IMR-90 (cell line): Measurements from ENCODE around the gene PADI6. TPM values are rescaled to one million over a fixed set of nuclear protein-coding genes. Genes with fewer than 3 reads are reported as not detected.

ENCODE experiments used
- ATAC-seq: fragments of 200-7000 bp; cut with Tn5 transposase; 2 replicates; pipeline ENCODE4 v1.9.1; 2020; ENCODE audit warnings: low read depth, mild to moderate bottlenecking, moderate library complexity
- BruUV-seq: library from RNA; stranded (reverse); fragments of 400-500 nt; replicated peaks from 2 replicates; lab custom pipeline; 2021; lab: Mats Ljungman, UMichigan
- CTCF ChIA-PET: fragments of 300-600 bp; formaldehyde crosslinking; extraction: SDS; loops from one replicate; lab custom pipeline; 2021; ENCODE audit warnings: antibody characterized with exemption; lab: Yijun Ruan, JAX
- POLR2A ChIA-PET: fragments of 300-600 bp; sonication (Branson Sonifier 250); formaldehyde crosslinking; loops from one replicate; lab custom pipeline; 2022; ENCODE audit warnings: antibody characterized with exemption; ENCODE audit not compliant: unreplicated experiment; lab: Charles Lee
- DNase-seq: peaks from one replicate; pipeline ENCODE4 v3.0.0; 2013
- H2AFZ ChIP-seq: replicated peaks from 2 replicates; pipeline ENCODE3; 2013; ENCODE audit warnings: low read length, mild to moderate bottlenecking; ENCODE audit not compliant: poor library complexity
- H2AK5ac ChIP-seq: 2 replicates; pipeline ENCODE4 v1.6.1; 2013; ENCODE audit warnings: low read depth, low read length, inconsistent platforms
- H2AK9ac ChIP-seq: replicated peaks from 2 replicates; pipeline ENCODE3; 2013; ENCODE audit warnings: mild to moderate bottlenecking, low read depth, low read length, moderate library complexity; ENCODE audit not compliant: poor library complexity
- H2BK120ac ChIP-seq: 2 replicates; pipeline ENCODE4 v1.6.1; 2013; ENCODE audit warnings: low read depth, low read length, inconsistent platforms
- H2BK15ac ChIP-seq: 3 replicates; pipeline ENCODE4 v1.6.1; 2013; ENCODE audit warnings: low read depth, low read length, inconsistent platforms
- H2BK20ac ChIP-seq: 2 replicates; pipeline ENCODE4 v1.6.1; 2013; ENCODE audit warnings: low read depth, mild to moderate bottlenecking, inconsistent platforms, low read length, moderate library complexity
- H2BK5ac ChIP-seq: 2 replicates; pipeline ENCODE4 v1.6.1; 2013; ENCODE audit warnings: mild to moderate bottlenecking, low read depth, low read length, inconsistent platforms; ENCODE audit not compliant: poor library complexity, severe bottlenecking
- H3K14ac ChIP-seq: replicated peaks from 2 replicates; pipeline ENCODE4 v1.6.1; 2013; ENCODE audit warnings: low read depth, low read length, inconsistent platforms
- H3K18ac ChIP-seq: 2 replicates; pipeline ENCODE4 v1.6.1; 2013; ENCODE audit warnings: low read depth, low read length, control low read depth
- H3K23ac ChIP-seq: 2 replicates; pipeline ENCODE4 v1.6.1; 2013; ENCODE audit warnings: low read depth, low read length, inconsistent platforms
- H3K27ac ChIP-seq: 2 replicates; pipeline ENCODE4 v1.5.1; 2013; ENCODE audit warnings: mild to moderate bottlenecking, control low read depth, low read length; ENCODE audit not compliant: insufficient read depth
- H3K27me3 ChIP-seq: 2 replicates; pipeline ENCODE4 v1.6.1; 2013; ENCODE audit warnings: low read length; ENCODE audit not compliant: control insufficient read depth, insufficient read depth
- H3K36me3 ChIP-seq: 2 replicates; pipeline ENCODE4 v1.6.1; 2013; ENCODE audit warnings: low read length, mixed read lengths; ENCODE audit not compliant: control insufficient read depth, insufficient read depth
- H3K4ac ChIP-seq: 2 replicates; pipeline ENCODE4 v1.6.1; 2013; ENCODE audit warnings: low read depth, low read length, inconsistent platforms
- H3K4me1 ChIP-seq: 2 replicates; pipeline ENCODE4 v1.6.1; 2013; ENCODE audit warnings: low read length, mixed read lengths; ENCODE audit not compliant: control insufficient read depth, insufficient read depth
- H3K4me2 ChIP-seq: 2 replicates; pipeline ENCODE4 v1.6.1; 2013; ENCODE audit warnings: low read depth, mild to moderate bottlenecking, control low read depth, low read length, moderate library complexity
- H3K4me3 ChIP-seq: 2 replicates; pipeline ENCODE4 v1.5.1; 2013; ENCODE audit warnings: low read depth, mild to moderate bottlenecking, control low read depth, low read length, moderate library complexity; ENCODE audit not compliant: insufficient read depth
- H3K56ac ChIP-seq: 2 replicates; pipeline ENCODE4 v1.6.1; 2013; ENCODE audit warnings: low read length, inconsistent platforms; ENCODE audit not compliant: insufficient read depth; ENCODE audit errors: extremely low read depth
- H3K79me1 ChIP-seq, 2 experiments: 2 replicates each; pipeline ENCODE4 v1.6.1; 2013; ENCODE audit warnings: low read length in 2 of 2, inconsistent platforms in 1 of 2, low read depth in 1 of 2
- H3K9ac ChIP-seq: 2 replicates; pipeline ENCODE4 v1.6.1; 2013; ENCODE audit warnings: low read depth, low read length, control low read depth
- H3K9me1 ChIP-seq: 2 replicates; pipeline ENCODE4 v1.6.1; 2013; ENCODE audit warnings: low read length, inconsistent platforms; ENCODE audit not compliant: insufficient read depth
- H3K9me3 ChIP-seq: 2 replicates; pipeline ENCODE4 v1.6.1; 2013; ENCODE audit warnings: low read length; ENCODE audit not compliant: control insufficient read depth, insufficient read depth
- H4K20me1 ChIP-seq: 2 replicates; pipeline ENCODE4 v1.6.1; 2013; ENCODE audit warnings: low read length, inconsistent platforms; ENCODE audit not compliant: insufficient read depth
- H4K5ac ChIP-seq: 2 replicates; pipeline ENCODE4 v1.6.1; 2013; ENCODE audit warnings: mild to moderate bottlenecking, low read depth, low read length, control low read depth
- H4K8ac ChIP-seq, 2 experiments: 2 replicates each; pipeline ENCODE4 v1.6.1; 2013; ENCODE audit warnings: low read depth in 2 of 2, low read length in 2 of 2, control low read depth in 1 of 2, inconsistent platforms in 1 of 2
- H4K91ac ChIP-seq: 2 replicates; pipeline ENCODE4 v1.6.1; 2013; ENCODE audit warnings: low read depth, low read length, inconsistent platforms; ENCODE audit not compliant: insufficient read depth
- RFX5 ChIP-seq: IDR thresholded peaks from 2 replicates; pipeline ENCODE4 v1.8.0; 2012; ENCODE audit warnings: low read depth, mild to moderate bottlenecking, low read length, moderate library complexity
- WGBS, 2 experiments: methylation state at CpG; one replicate each; pipeline versions ENCODE4 v1.1.5 to v1.1.7; 2013; ENCODE audit warnings: missing lambda C conversion rate in 2 of 2; ENCODE audit not compliant: insufficient read length in 1 of 2; ENCODE audit errors: extremely low coverage in 2 of 2; 5-methylcytosine and 5-hydroxymethylcytosine counted together
- dilution Hi-C: fragments of 300-500 bp; cut with HindIII; formaldehyde crosslinking; loops from one replicate; pipeline ENCODE4 v1.14.3; 2018; ENCODE audit warnings: low sequenced_read_pairs; ENCODE audit not compliant: unreplicated experiment
- in situ Hi-C: fragments of 300-500 bp; cut with MboI; formaldehyde crosslinking; loops from 3 replicates; pipeline ENCODE4 v1.14.3; 2019; ENCODE audit warnings: low sequenced_read_pairs, inconsistent platforms, mixed read lengths
- intact Hi-C: fragments of 100-400 bp; cut with micrococcal nuclease; formaldehyde crosslinking; loops from 2 replicates; pipeline ENCODE4 v1.10.0; 2022
- polyA plus RNA-seq, 3 experiments: library from polyadenylated mRNA; depleted of rRNA; stranded (reverse); fragments of >200 nt; gene quantifications; 2 replicates each; pipeline ENCODE4 v1.2.3, GENCODE V29; 2012; ENCODE audit warnings: low replicate concordance in 1 of 3
- total RNA-seq: library from RNA; depleted of rRNA; stranded (reverse); fragments of >200 nt; gene quantifications from 2 replicates; pipeline ENCODE4 v1.2.3, GENCODE V29; 2012

PADI6 gene
- total and polyA plus RNA-seq, 2 of the 4 experiments (the other 2 are of a cell fraction), result not detected

DNA sequence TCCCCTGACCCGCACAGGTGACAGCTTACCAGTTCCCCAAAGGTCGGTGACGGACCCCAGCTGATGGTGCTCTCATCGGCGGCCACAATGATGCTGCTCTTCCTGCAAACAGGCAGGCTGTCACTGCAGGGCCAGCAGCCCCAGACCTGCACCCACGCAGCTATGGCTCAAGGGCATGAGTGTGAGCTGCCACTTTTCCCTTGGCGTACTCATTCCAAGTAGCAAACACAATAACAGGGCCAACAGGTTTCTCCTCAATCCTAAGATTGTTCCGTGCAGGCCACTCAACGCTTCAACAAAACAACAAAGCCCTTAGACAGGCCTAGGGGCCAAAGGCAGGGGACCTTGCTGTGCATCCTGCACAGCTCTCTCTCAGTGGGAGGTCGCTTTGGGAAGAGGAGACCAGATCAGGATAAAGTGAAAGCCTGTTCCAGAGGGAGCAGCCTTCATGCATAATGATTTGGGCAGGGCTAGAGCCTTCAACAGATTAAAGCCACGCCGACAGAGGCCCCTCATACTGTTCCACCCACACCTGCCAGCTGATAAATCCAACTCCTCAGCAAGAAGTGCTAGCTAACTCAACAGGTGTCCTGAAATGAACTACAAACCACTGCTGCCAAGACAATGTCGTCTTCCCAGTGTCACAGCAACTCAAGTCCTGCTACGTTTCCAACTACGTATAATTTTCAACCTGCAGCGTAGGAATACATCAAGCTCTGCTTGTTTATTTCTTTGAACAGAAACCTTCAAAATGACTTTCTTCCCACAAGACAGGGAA is 40.3 kb downstream of the PADI6 start:
- H2AK5ac ChIP-seq, result no peak overlapping the region
- no peak overlapping the region for H4K8ac ChIP-seq
- H2BK5ac ChIP-seq, result no peak overlapping the region
- dilution Hi-C loops (no loop called here), intact Hi-C loops (no loop called here), in situ Hi-C loops (no loop called here)
- H2AK9ac ChIP-seq, result no peak overlapping the region
- no peak overlapping the region for H3K9ac ChIP-seq
- no peak overlapping the region for H3K4me3 ChIP-seq
- no peak overlapping the region for H2AFZ ChIP-seq
- no peak overlapping the region for H4K91ac ChIP-seq
- BruUV-seq, result no TSS peak
- no peak overlapping the region for H3K23ac ChIP-seq
- no peak overlapping the region for H3K4ac ChIP-seq
- ATAC-seq, result no peak
- H3K27me3 ChIP-seq, result no peaks in the 10 kb centered on the region
- no peak for TF ChIP-seq RFX5
- H4K5ac ChIP-seq, result no peak overlapping the region
- H4K20me1 ChIP-seq, result peaks cover 6% of the 10 kb centered on the region
- no peak overlapping the region for H3K56ac ChIP-seq
- no peak overlapping the region for H2BK15ac ChIP-seq
- DNase-seq, result no peak
- no peak overlapping the region for H2BK120ac ChIP-seq
- peaks cover 70% of the 10 kb centered on the region for H3K36me3 ChIP-seq
- peaks cover 10 to 43% of the 10 kb centered on the region in 2 experiments; a peak in 3 of 4 replicates for H3K79me1 ChIP-seq
- ChIA-PET POLR2A (no interaction called here), CTCF (no interaction called here)
- peaks cover 2% of the 10 kb centered on the region; the same call in 1 of the 2 replicates for H3K9me1 ChIP-seq
- peaks cover 4% of the 10 kb centered on the region for H3K4me1 ChIP-seq
- no peak overlapping the region for H3K14ac ChIP-seq
- H3K9me3 ChIP-seq, result no peaks in the 10 kb centered on the region
- H3K4me2 ChIP-seq, result no peak overlapping the region
- H3K27ac ChIP-seq, result no peak overlapping the region
- no peak overlapping the region for H3K18ac ChIP-seq
- 94% methylated on average over 6 of the region's 16 CpGs; no CpG with 5 or more reads in 1 of the 2 experiments for WGBS, 2 experiments
- no peak overlapping the region for H2BK20ac ChIP-seq
